SK-N-SH (cell line): ENCODE results near the gene FSIP1. TPM values are rescaled to one million over a fixed set of nuclear protein-coding genes. Genes with fewer than 3 reads are reported as not detected.

Source experiments
- CTCF ChIA-PET: fragments of 300-600, 350-600 bp; formaldehyde crosslinking; extraction: SDS; loops from one replicate; lab custom pipeline; 2021; lab: Yijun Ruan, JAX
- POLR2A ChIA-PET: fragments of 350-600 bp; sonication (Branson Sonifier 250); formaldehyde crosslinking; extraction: SDS; loops from one replicate; lab custom pipeline; 2020; ENCODE audit warnings: antibody characterized with exemption, inconsistent platforms; lab: Yijun Ruan, JAX
- DNase-seq: peaks from one replicate; pipeline ENCODE4 v3.0.0; 2012
- H2AFZ ChIP-seq: fragments of 200-600 bp; sonication (generic); 2 replicates; pipeline ENCODE4 v1.8.1; 2016; ENCODE audit warnings: antibody characterized with exemption, mild to moderate bottlenecking, low read depth
- H3F3A ChIP-seq: fragments of 200-600 bp; sonication (generic); replicated peaks from 2 replicates; pipeline ENCODE3; 2016; ENCODE audit warnings: antibody characterized with exemption, mild to moderate bottlenecking; ENCODE audit not compliant: insufficient read depth
- H3K27ac ChIP-seq, 2 experiments: fragments of 200-500 bp in 1 of 2; fragments of 200-600 bp in 1 of 2; sonication (Bioruptor generic) in 1 of 2; sonication (generic), shearing (Covaris generic) in 1 of 2; 2 replicates each; pipeline versions ENCODE4 v1.5.1 to v1.6.1; 2014 to 2016; ENCODE audit warnings: low read depth in 2 of 2, inconsistent platforms in 1 of 2, low read length in 1 of 2, mild to moderate bottlenecking in 1 of 2, mixed read lengths in 1 of 2
- H3K27me3 ChIP-seq: fragments of 200-600 bp; sonication (generic), shearing (Covaris generic); 2 replicates; pipeline ENCODE4 v1.6.1; 2016; ENCODE audit warnings: mixed run types; ENCODE audit not compliant: insufficient read depth
- H3K36me3 ChIP-seq, 2 experiments: fragments of 200-500 bp in 1 of 2; fragments of 200-600 bp in 1 of 2; sonication (Bioruptor generic) in 1 of 2; sonication (generic) in 1 of 2; replicated peaks in 1 of 2; 2 replicates each; pipeline versions ENCODE3 to v1.5.1; 2014 to 2016; ENCODE audit warnings: low read length in 1 of 2, mild to moderate bottlenecking in 1 of 2; ENCODE audit not compliant: insufficient read depth in 2 of 2, control insufficient read depth in 1 of 2
- H3K4me1 ChIP-seq, 2 experiments: fragments of 200-500 bp in 1 of 2; fragments of 200-600 bp in 1 of 2; sonication (Bioruptor generic) in 1 of 2; sonication (generic), shearing (Covaris generic) in 1 of 2; 2 replicates each; pipeline versions ENCODE4 v1.5.1 to v1.6.1; 2014 to 2016; ENCODE audit warnings: low read depth in 1 of 2, low read length in 1 of 2, mixed run types in 1 of 2; ENCODE audit not compliant: insufficient read depth in 2 of 2, control insufficient read depth in 1 of 2
- H3K4me2 ChIP-seq: fragments of 200-600 bp; sonication (generic), shearing (Covaris generic); 2 replicates; pipeline ENCODE4 v1.6.1; 2017; ENCODE audit warnings: mixed run types
- H3K4me3 ChIP-seq, 2 experiments: fragments of 200-500 bp in 1 of 2; fragments of 200-600 bp in 1 of 2; sonication (Bioruptor generic) in 1 of 2; sonication (generic), shearing (Covaris generic) in 1 of 2; 2 replicates each; pipeline versions ENCODE4 v1.5.1 to v1.8.1; 2014 to 2016; ENCODE audit warnings: low read depth in 2 of 2, inconsistent platforms in 1 of 2, low read length in 1 of 2, mild to moderate bottlenecking in 1 of 2, mixed read lengths in 1 of 2, moderate library complexity in 1 of 2
- H3K79me2 ChIP-seq: fragments of 200-600 bp; sonication (generic); 2 replicates; pipeline ENCODE4 v1.8.1; 2017; ENCODE audit warnings: mild to moderate bottlenecking; ENCODE audit not compliant: insufficient read depth
- H3K9ac ChIP-seq: fragments of 200-600 bp; sonication (generic); 2 replicates; pipeline ENCODE4 v1.6.1; 2017; ENCODE audit warnings: mixed run types
- H3K9me2 ChIP-seq: fragments of 200-600 bp; sonication (generic); 2 replicates; pipeline ENCODE4 v1.6.1; 2017; ENCODE audit warnings: mixed run types
- H3K9me3 ChIP-seq: fragments of 200-600 bp; sonication (generic); 2 replicates; pipeline ENCODE4 v1.6.1; 2017; ENCODE audit warnings: mixed run types, mild to moderate bottlenecking, moderate library complexity
- H4K20me1 ChIP-seq: fragments of 200-600 bp; sonication (generic); 2 replicates; pipeline ENCODE4 v1.6.1; 2017; ENCODE audit warnings: mild to moderate bottlenecking, mixed run types; ENCODE audit not compliant: insufficient read depth
- CHD2 ChIP-seq: fragments of 150-350 bp; IDR thresholded peaks from 2 replicates; pipeline ENCODE4 v1.6.1; 2018; ENCODE audit warnings: low read length; ENCODE audit not compliant: partially characterized antibody
- ELF1 ChIP-seq: IDR thresholded peaks from 2 replicates; pipeline ENCODE4 v1.4.0; 2012
- EP300 ChIP-seq, 2 experiments: IDR thresholded peaks; 2 replicates each; pipeline versions ENCODE4 v1.4.0 to v1.6.1; 2012; ENCODE audit warnings: borderline replicate concordance in 1 of 2, low read depth in 1 of 2, low read length in 1 of 2
- EZH2phosphoT487 ChIP-seq: fragments of 200-600 bp; sonication (generic); IDR thresholded peaks from 2 replicates; pipeline ENCODE4 v1.6.1; 2017; ENCODE audit warnings: low read depth, mixed run types, mild to moderate bottlenecking, antibody characterized with exemption, moderate library complexity, borderline replicate concordance
- FOSL2 ChIP-seq: IDR thresholded peaks from 2 replicates; pipeline ENCODE4 v1.4.0; 2012; ENCODE audit warnings: low read depth, mild to moderate bottlenecking, moderate library complexity, borderline replicate concordance
- FOXJ3 ChIP-seq: sonication (generic); formaldehyde crosslinking; IDR thresholded peaks from 2 replicates; pipeline ENCODE4 v1.5.1; 2020; ENCODE audit warnings: mild to moderate bottlenecking, missing genetic modification reagents
- GABPA ChIP-seq: IDR thresholded peaks from 2 replicates; pipeline ENCODE4 v1.4.0; 2012; ENCODE audit warnings: low read depth, mild to moderate bottlenecking
- GATA2 ChIP-seq: sonication (generic); formaldehyde crosslinking; IDR thresholded peaks from 2 replicates; pipeline ENCODE4 v1.5.0; 2020; ENCODE audit warnings: mild to moderate bottlenecking, missing genetic modification reagents
- MEF2A ChIP-seq: IDR thresholded peaks from 2 replicates; pipeline ENCODE4 v1.4.0; 2012; ENCODE audit warnings: low read depth, borderline replicate concordance
- NFIC ChIP-seq: IDR thresholded peaks from 2 replicates; pipeline ENCODE4 v1.4.0; 2012; ENCODE audit warnings: borderline replicate concordance
- PBX3 ChIP-seq: IDR thresholded peaks from 2 replicates; pipeline ENCODE4; 2012
- RAD21 ChIP-seq: IDR thresholded peaks from 2 replicates; pipeline ENCODE4 v1.6.1; 2012; ENCODE audit warnings: mild to moderate bottlenecking, low read length
- RFX5 ChIP-seq: IDR thresholded peaks from 2 replicates; pipeline ENCODE4 v1.6.1; 2012; ENCODE audit warnings: mild to moderate bottlenecking, improper control_type of control experiment, low read length
- RXRA ChIP-seq: IDR thresholded peaks from 2 replicates; pipeline ENCODE4 v1.4.0; 2012; ENCODE audit warnings: low read depth, mild to moderate bottlenecking, borderline replicate concordance
- TCF12 ChIP-seq: IDR thresholded peaks from 2 replicates; pipeline ENCODE4 v1.4.0; 2012
- TEAD4 ChIP-seq: IDR thresholded peaks from 2 replicates; pipeline ENCODE4 v1.4.0; 2012; ENCODE audit warnings: mild to moderate bottlenecking, borderline replicate concordance; ENCODE audit not compliant: insufficient read depth
- USF1 ChIP-seq: IDR thresholded peaks from 2 replicates; pipeline ENCODE4 v1.4.0; 2012; ENCODE audit warnings: low read depth, borderline replicate concordance
- WGBS: methylation state at CpG from one replicate; pipeline ENCODE4 v1.1.6; 2017; ENCODE audit warnings: low lambda C conversion rate; 5-methylcytosine and 5-hydroxymethylcytosine counted together
- polyA plus RNA-seq, 3 experiments: library from polyadenylated mRNA; depleted of rRNA; stranded (reverse); fragments of >200 nt; gene quantifications; 2 replicates each; pipeline ENCODE4 v1.2.3, GENCODE V29; 2012

Gene FSIP1
- polyA plus RNA-seq, 1 of the 3 experiments (the other 2 are of a cell fraction), result 0.43 TPM

- H3F3A ChIP-seq, result no peaks in the 10 kb centered on the region
- no peak for DNase-seq
- H3K27me3 ChIP-seq, result no peaks in the 10 kb centered on the region
- peak overlapping the region in 1 of 2 experiments; percentile 36; a peak in 3 of 4 replicates for H3K27ac ChIP-seq
- ChIA-PET CTCF (interaction anchor here (2.6 kb wide), 1 partner anchor 77 kb away, joined by 18 read pairs; no protein-coding TSS in a partner anchor), POLR2A (no interaction called here)
- no peak overlapping the region for H3K9ac ChIP-seq
- H3K9me3 ChIP-seq, result no peaks in the 10 kb centered on the region
- no peaks in the 10 kb centered on the region for H3K9me2 ChIP-seq
- H3K4me3 ChIP-seq, result no peak overlapping the region
- H3K4me2 ChIP-seq, result no peak overlapping the region
- H4K20me1 ChIP-seq, result no peaks in the 10 kb centered on the region
- no peaks in the 10 kb centered on the region for H3K36me3 ChIP-seq
- no peaks in the 10 kb centered on the region for H3K79me2 ChIP-seq
- WGBS, result 49% methylated on average over 2 of the region's 2 CpGs
- H2AFZ ChIP-seq, result no peak overlapping the region
- TF ChIP-seq MEF2A (no peak), ELF1 (no peak), USF1 (no peak), RAD21 (no peak), TCF12 (0 out of 2 replicates have a peak, but pooled peaks have one; percentile 47), PBX3 (0 out of 2 replicates have a peak, but pooled peaks have one; percentile 11), NFIC (peak; percentile 33; the same call in 1 of the 2 replicates), FOSL2 (no peak), EZH2phosphoT487 (no peak), TEAD4 (no peak), EP300 (IDR thresholded peaks at IDR 0.05; ENCODE audit: borderline replicate concordance in 1 of 2, low read depth in 1 of 2, low read length in 1 of 2) (peak in 1 of 2 experiments; percentile 42; a peak in 1 of 4 replicates), CHD2 (no peak), GATA2 (CRISPR knock-in tag) (no peak)
- H3K4me1 ChIP-seq, result peaks cover 0 to 3% of the 10 kb centered on the region in 2 experiments; a peak in 2 of 4 replicates
Observed at GRCh38 chr15:39680868-39681267, 101.8 kb downstream of the FSIP1 start.

- no peaks in the 10 kb centered on the region for H3K36me3 ChIP-seq
- no peak for DNase-seq
- H3K4me1 ChIP-seq, result peaks cover 0 to 4% of the 10 kb centered on the region in 2 experiments; a peak in 1 of 4 replicates
- H4K20me1 ChIP-seq, result no peaks in the 10 kb centered on the region
- no peaks in the 10 kb centered on the region for H3K9me2 ChIP-seq
- no peaks in the 10 kb centered on the region for H3K27me3 ChIP-seq
- no peak overlapping the region for H3K9ac ChIP-seq
- no peaks in the 10 kb centered on the region for H3K79me2 ChIP-seq
- H3K4me3 ChIP-seq, result no peak overlapping the region
- no peaks in the 10 kb centered on the region for H3F3A ChIP-seq
- H2AFZ ChIP-seq, result no peak overlapping the region
- 99% methylated on average over 3 of the region's 3 CpGs for WGBS
- ChIA-PET CTCF (interaction anchor here (1.2 kb wide), 1 partner anchor 84 kb away, joined by 6 read pairs; no protein-coding TSS in a partner anchor), POLR2A (interaction anchor here (0.7 kb wide), 1 partner anchor 919 kb away, joined by 3 read pairs; no protein-coding TSS in a partner anchor)
- no peak overlapping the region for H3K4me2 ChIP-seq
- H3K27ac ChIP-seq, result no peak overlapping the region
- H3K9me3 ChIP-seq, result no peaks in the 10 kb centered on the region
- TF ChIP-seq MEF2A, result no peak
- no peak for TF ChIP-seq RXRA
- TF ChIP-seq FOXJ3 (CRISPR knock-in tag), result no peak
- TF ChIP-seq RAD21, result no peak
- TF ChIP-seq RFX5, result no peak
- no peak for TF ChIP-seq EP300 (IDR thresholded peaks at IDR 0.05; ENCODE audit: borderline replicate concordance in 1 of 2, low read depth in 1 of 2, low read length in 1 of 2)
- TF ChIP-seq USF1, result no peak
- no peak for TF ChIP-seq EZH2phosphoT487
- no peak for TF ChIP-seq GABPA
Observed at GRCh38 chr15:39672666-39673065, 110.0 kb downstream of the FSIP1 start.
